OCI-LY7 (cell line): ENCODE results near the gene HMG20B. TPM values are rescaled to one million over a fixed set of nuclear protein-coding genes. Genes with fewer than 3 reads are reported as not detected.

ENCODE experiments used
- BruUV-seq: library from RNA; stranded (reverse); fragments of 400-500 nt; replicated peaks from 2 replicates; lab custom pipeline; 2021; lab: Mats Ljungman, UMichigan
- CTCF ChIA-PET: fragments of 300-600 bp; sonication (Branson Sonifier 250); formaldehyde crosslinking; loops from one replicate; lab custom pipeline; 2022; ENCODE audit warnings: antibody characterized with exemption; ENCODE audit not compliant: unreplicated experiment; lab: Charles Lee
- POLR2A ChIA-PET: fragments of 300-600 bp; sonication (Branson Sonifier 250); formaldehyde crosslinking; loops from one replicate; lab custom pipeline; 2022; ENCODE audit warnings: antibody characterized with exemption; lab: Charles Lee
- DNase-seq: peaks from one replicate; pipeline ENCODE4 v3.0.0-alpha.2; 2015; ENCODE audit warnings: low spot score
- H2AFZ ChIP-seq: fragments of 200-600 bp; sonication (generic), shearing (Covaris generic); 2 replicates; pipeline ENCODE4 v1.6.1; 2014; ENCODE audit warnings: mild to moderate bottlenecking, antibody characterized with exemption, low read length, moderate library complexity
- H3K27ac ChIP-seq: fragments of 200-600 bp; sonication (generic); 2 replicates; pipeline ENCODE4 v1.5.1; 2014; ENCODE audit warnings: mixed run types, low read depth, mild to moderate bottlenecking, moderate library complexity, low read length, inconsistent platforms; ENCODE audit not compliant: poor library complexity, severe bottlenecking
- H3K36me3 ChIP-seq: fragments of 200-600 bp; sonication (generic); 2 replicates; pipeline ENCODE4 v1.6.1; 2014; ENCODE audit warnings: mild to moderate bottlenecking, antibody characterized with exemption, low read length, moderate library complexity, mixed read lengths; ENCODE audit not compliant: insufficient read depth
- H3K4me1 ChIP-seq: fragments of 200-600 bp; sonication (generic); 2 replicates; pipeline ENCODE4 v1.5.1; 2014; ENCODE audit warnings: mild to moderate bottlenecking, low read length; ENCODE audit not compliant: insufficient read depth, poor library complexity, severe bottlenecking
- H3K4me2 ChIP-seq: fragments of 200-600 bp; sonication (generic); 2 replicates; pipeline ENCODE4 v1.6.1; 2014; ENCODE audit warnings: mild to moderate bottlenecking, low read length
- H3K4me3 ChIP-seq: fragments of 200-600 bp; sonication (generic); 2 replicates; pipeline ENCODE4 v1.5.1; 2014; ENCODE audit warnings: mild to moderate bottlenecking, low read depth, low read length; ENCODE audit not compliant: poor library complexity, severe bottlenecking
- H3K79me2 ChIP-seq: fragments of 200-600 bp; sonication (generic); 2 replicates; pipeline ENCODE4 v1.6.1; 2016; ENCODE audit warnings: low read depth, mild to moderate bottlenecking, low read length, moderate library complexity, mixed read lengths; ENCODE audit not compliant: insufficient read depth
- H3K9me2 ChIP-seq: fragments of 200-600 bp; sonication (generic); 2 replicates; pipeline ENCODE4 v1.6.1; 2016; ENCODE audit warnings: mild to moderate bottlenecking, low read length, mixed read lengths; ENCODE audit not compliant: insufficient read depth
- H3K9me3 ChIP-seq: fragments of 200-600 bp; sonication (generic); 2 replicates; pipeline ENCODE4 v1.6.1; 2014; ENCODE audit warnings: mild to moderate bottlenecking, mixed run types, low read length, mixed read lengths
- H4K20me1 ChIP-seq: fragments of 200-600 bp; sonication (generic); 2 replicates; pipeline ENCODE4 v1.6.1; 2014; ENCODE audit warnings: mild to moderate bottlenecking, antibody characterized with exemption, low read length, moderate library complexity, mixed read lengths; ENCODE audit not compliant: insufficient read depth
- CTCF ChIP-seq: fragments of 200-600 bp; sonication (generic); conservative IDR thresholded peaks from 2 replicates; pipeline ENCODE4 v1.5.1; 2014; ENCODE audit warnings: mild to moderate bottlenecking, antibody characterized with exemption, low read length, moderate library complexity, mixed read lengths
- EZH2phosphoT487 ChIP-seq: fragments of 200-600 bp; sonication (generic); IDR thresholded peaks from 2 replicates; pipeline ENCODE4 v1.6.1; 2018; ENCODE audit warnings: low read depth, borderline replicate concordance, mild to moderate bottlenecking, mixed run types, antibody characterized with exemption, low read length, moderate library complexity, mixed read lengths
- intact Hi-C: fragments of 100-400 bp; cut with micrococcal nuclease; formaldehyde crosslinking; loops from one replicate; pipeline ENCODE4 v1.10.0; 2022; ENCODE audit not compliant: unreplicated experiment
- total RNA-seq, 2 experiments: library from RNA; depleted of rRNA in 1 of 2; stranded (reverse); fragments of >200 nt in 1 of 2; shearing (Covaris generic) in 1 of 2; gene quantifications; 2 replicates each; pipeline ENCODE4 v1.2.3, GENCODE V29; 2014 to 2022

HMG20B gene
- total RNA-seq, 2 experiments from 2014 or later: 91.0 to 119 TPM

GRCh38 chr19:3533563-3534216 is 39.1 kb upstream of the HMG20B start:
- Histone ChIP-seq H2AFZ (no peak overlapping the region), H4K20me1 (no peaks in the 10 kb centered on the region), H3K79me2 (no peaks in the 10 kb centered on the region), H3K27ac (no peak overlapping the region), H3K9me3 (no peaks in the 10 kb centered on the region), H3K4me1 (no peaks in the 10 kb centered on the region), H3K4me3 (no peak overlapping the region), H3K36me3 (peaks cover 69% of the 10 kb centered on the region), H3K9me2 (no peaks in the 10 kb centered on the region), H3K4me2 (no peak overlapping the region)
- DNase-seq: no peak
- BruUV-seq: no TSS peak
- TF ChIP-seq CTCF: no peak
- TF ChIP-seq EZH2phosphoT487: no peak
- ChIA-PET CTCF (no interaction called here), POLR2A (no interaction called here)
- intact Hi-C loops: no loop called here

- no peak overlapping the region for H2AFZ ChIP-seq
- H3K36me3 ChIP-seq: peaks cover 77% of the 10 kb centered on the region
- no peak overlapping the region for H3K4me3 ChIP-seq
- H3K27ac ChIP-seq: no peak overlapping the region
- intact Hi-C loops: no loop called here
- CTCF ChIA-PET: no interaction called here
- no peaks in the 10 kb centered on the region for H4K20me1 ChIP-seq
- TF ChIP-seq EZH2phosphoT487 (no peak), CTCF (no peak)
- H3K9me2 ChIP-seq: no peaks in the 10 kb centered on the region
- H3K4me2 ChIP-seq: no peak overlapping the region
- DNase-seq: no peak
- BruUV-seq: no TSS peak
- no peaks in the 10 kb centered on the region for H3K9me3 ChIP-seq
- no peaks in the 10 kb centered on the region for H3K4me1 ChIP-seq
- H3K79me2 ChIP-seq: no peaks in the 10 kb centered on the region
- POLR2A ChIA-PET: no interaction called here
Measured at GRCh38 chr19:3534375-3535234, 38.1 kb upstream of the HMG20B start.

- no peak overlapping the region for H2AFZ ChIP-seq
- no peak overlapping the region for H3K4me2 ChIP-seq
- no peaks in the 10 kb centered on the region for H3K4me1 ChIP-seq
- H3K27ac ChIP-seq: no peak overlapping the region
- H3K9me2 ChIP-seq: no peaks in the 10 kb centered on the region
- no peaks in the 10 kb centered on the region for H3K79me2 ChIP-seq
- no peak for DNase-seq
- intact Hi-C loops: no loop called here
- H3K9me3 ChIP-seq: no peaks in the 10 kb centered on the region
- POLR2A ChIA-PET: no interaction called here
- peaks cover 80% of the 10 kb centered on the region for H3K36me3 ChIP-seq
- H4K20me1 ChIP-seq: no peaks in the 10 kb centered on the region
- no TSS peak for BruUV-seq
- H3K4me3 ChIP-seq: no peak overlapping the region
- CTCF ChIA-PET: no interaction called here
- TF ChIP-seq CTCF: no peak
- no peak for TF ChIP-seq EZH2phosphoT487
Measured at GRCh38 chr19:3535235-3535535, 37.6 kb upstream of the HMG20B start.
